Parathyroid adenoma (tissue), 2 donors: ENCODE data around the gene EIF2B1.

Experiments used
- H2AFZ ChIP-seq: fragments of 300-600 bp; sonication (generic); one replicate; pipeline ENCODE4 v1.7.0; 2017; ENCODE audit warnings: antibody characterized with exemption, mild to moderate bottlenecking
- H3K27ac ChIP-seq: fragments of 300-600 bp; sonication (generic); one replicate; pipeline ENCODE4 v1.7.0; 2017
- H3K27me3 ChIP-seq: fragments of 300-600 bp; sonication (generic); one replicate; pipeline ENCODE4 v1.7.0; 2017; ENCODE audit warnings: low read length; ENCODE audit not compliant: control insufficient read depth, insufficient read depth
- H3K36me3 ChIP-seq: fragments of 300-600 bp; sonication (generic); one replicate; pipeline ENCODE4 v1.7.0; 2017; ENCODE audit warnings: low read length; ENCODE audit not compliant: control insufficient read depth, insufficient read depth
- H3K4me1 ChIP-seq: fragments of 300-600 bp; sonication (generic); one replicate; pipeline ENCODE4 v1.7.0; 2017; ENCODE audit warnings: control low read depth
- H3K4me2 ChIP-seq: fragments of 300-600 bp; sonication (generic); one replicate; pipeline ENCODE4 v1.7.0; 2017; ENCODE audit warnings: low read length
- H3K4me3 ChIP-seq: fragments of 300-600 bp; sonication (generic); one replicate; pipeline ENCODE4 v1.7.0; 2017; ENCODE audit warnings: low read depth, low read length
- H3K79me2 ChIP-seq: fragments of 300-600 bp; sonication (generic); one replicate; pipeline ENCODE4 v1.7.0; 2017; ENCODE audit warnings: control low read depth
- H3K9ac ChIP-seq: fragments of 300-600 bp; sonication (generic); one replicate; pipeline ENCODE4 v1.7.0; 2017; ENCODE audit warnings: mild to moderate bottlenecking
- H3K9me3 ChIP-seq: fragments of 300-600 bp; sonication (generic); one replicate; pipeline ENCODE4 v1.7.0; 2017; ENCODE audit warnings: low read length; ENCODE audit not compliant: control insufficient read depth
- CTCF ChIP-seq: fragments of 300-600 bp; sonication (generic); IDR thresholded peaks from one replicate; pipeline ENCODE4 v1.7.0; 2017; ENCODE audit warnings: antibody characterized with exemption, mild to moderate bottlenecking
- donor health status: primary hyperparathyroidism.

Gene EIF2B1

GRCh38 chr12:123659996-123660727, 26.7 kb upstream of the EIF2B1 start:
- no peaks in the 10 kb centered on the region for H3K36me3 ChIP-seq
- no peaks in the 10 kb centered on the region for H3K9me3 ChIP-seq
- H3K9ac ChIP-seq: no peak overlapping the region
- H3K4me3 ChIP-seq: no peak overlapping the region
- no peak overlapping the region for H3K4me2 ChIP-seq
- H2AFZ ChIP-seq: no peak overlapping the region
- no peak for TF ChIP-seq CTCF
- no peak overlapping the region for H3K27ac ChIP-seq
- no peaks in the 10 kb centered on the region for H3K27me3 ChIP-seq
- no peaks in the 10 kb centered on the region for H3K79me2 ChIP-seq
- no peaks in the 10 kb centered on the region for H3K4me1 ChIP-seq

- no peaks in the 10 kb centered on the region for H3K79me2 ChIP-seq
- no peak overlapping the region for H3K4me3 ChIP-seq
- no peaks in the 10 kb centered on the region for H3K27me3 ChIP-seq
- no peaks in the 10 kb centered on the region for H3K36me3 ChIP-seq
- TF ChIP-seq CTCF: no peak
- H3K4me1 ChIP-seq: no peaks in the 10 kb centered on the region
- no peak overlapping the region for H2AFZ ChIP-seq
- H3K9ac ChIP-seq: no peak overlapping the region
- H3K4me2 ChIP-seq: no peak overlapping the region
- no peak overlapping the region for H3K27ac ChIP-seq
- no peaks in the 10 kb centered on the region for H3K9me3 ChIP-seq
Measured at GRCh38 chr12:123657211-123657610, 23.7 kb upstream of the EIF2B1 start.

GRCh38 chr12:123656392-123656791, 22.9 kb upstream of the EIF2B1 start:
- Histone ChIP-seq H3K9ac (no peak overlapping the region), H3K36me3 (no peaks in the 10 kb centered on the region), H3K27ac (no peak overlapping the region), H3K4me1 (no peaks in the 10 kb centered on the region), H2AFZ (no peak overlapping the region), H3K9me3 (no peaks in the 10 kb centered on the region), H3K79me2 (no peaks in the 10 kb centered on the region), H3K4me2 (no peak overlapping the region), H3K4me3 (no peak overlapping the region), H3K27me3 (no peaks in the 10 kb centered on the region)
- TF ChIP-seq CTCF: no peak

- Histone ChIP-seq H3K9ac (no peak overlapping the region), H3K4me1 (no peaks in the 10 kb centered on the region), H3K4me3 (no peak overlapping the region), H3K4me2 (no peak overlapping the region), H3K79me2 (no peaks in the 10 kb centered on the region), H3K27me3 (no peaks in the 10 kb centered on the region), H3K36me3 (no peaks in the 10 kb centered on the region), H3K9me3 (no peaks in the 10 kb centered on the region), H3K27ac (no peak overlapping the region), H2AFZ (no peak overlapping the region)
- TF ChIP-seq CTCF: no peak
Measured at GRCh38 chr12:123655420-123655819, 21.9 kb upstream of the EIF2B1 start.

- Histone ChIP-seq H2AFZ (no peak overlapping the region), H3K36me3 (no peaks in the 10 kb centered on the region), H3K9me3 (no peaks in the 10 kb centered on the region), H3K4me3 (no peak overlapping the region), H3K27me3 (no peaks in the 10 kb centered on the region), H3K4me1 (no peaks in the 10 kb centered on the region), H3K27ac (no peak overlapping the region), H3K9ac (no peak overlapping the region), H3K4me2 (no peak overlapping the region), H3K79me2 (peaks cover 2% of the 10 kb centered on the region)
- TF ChIP-seq CTCF: no peak
Measured at GRCh38 chr12:123654129-123654701, 20.7 kb upstream of the EIF2B1 start.
